ENCODE measurements around the gene MRTFB.
"Not testable (repeated sequence)": the region's sequence is repeated elsewhere in the genome, so short reads cannot be mapped to it uniquely, and the experiment has no call there.

MRTFB gene

DNA sequence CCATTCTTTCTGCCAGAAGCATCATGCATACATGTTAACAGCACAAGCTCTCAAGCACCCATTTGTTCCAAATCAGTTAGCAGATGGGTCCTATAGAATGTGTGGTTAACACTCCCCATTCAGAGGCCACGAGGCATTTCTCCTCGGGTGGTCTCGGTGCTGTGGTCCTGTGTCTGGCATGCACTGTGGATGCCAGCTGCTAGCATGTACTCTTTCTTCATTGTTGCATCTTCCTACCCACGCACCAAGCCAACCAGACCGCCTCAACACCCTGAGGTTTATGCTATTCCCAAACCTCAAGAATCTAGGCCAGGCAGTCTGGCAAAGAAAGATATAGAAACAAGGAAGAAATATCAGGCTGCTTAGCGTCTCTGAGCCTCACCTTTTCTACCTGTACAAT, 27.8 kb upstream of the MRTFB start:
- Histone ChIP-seq H3K4me3 (ENCODE audit: low read length in 2 of 2) (no peak overlapping the region), H3K27ac (ENCODE audit: low read length) (peak overlapping the region; percentile 41), H3K36me3 (ENCODE audit: control insufficient read depth in 2 of 2, insufficient read depth in 2 of 2, low read length in 2 of 2) (no peaks in the 10 kb centered on the region), H3K9ac (ENCODE audit: low read length in 2 of 2) (no peak overlapping the region), H3K4me1 (ENCODE audit: control insufficient read depth, insufficient read depth, low read length) (peaks cover 2% of the 10 kb centered on the region), H3K9me3 (ENCODE audit: control insufficient read depth in 2 of 2, low read length in 2 of 2) (peaks cover 0 to 3% of the 10 kb centered on the region in 2 donors), H3K27me3 (ENCODE audit: control insufficient read depth in 1 of 2, insufficient read depth in 2 of 2, low read length in 2 of 2) (no peaks in the 10 kb centered on the region)

DNA sequence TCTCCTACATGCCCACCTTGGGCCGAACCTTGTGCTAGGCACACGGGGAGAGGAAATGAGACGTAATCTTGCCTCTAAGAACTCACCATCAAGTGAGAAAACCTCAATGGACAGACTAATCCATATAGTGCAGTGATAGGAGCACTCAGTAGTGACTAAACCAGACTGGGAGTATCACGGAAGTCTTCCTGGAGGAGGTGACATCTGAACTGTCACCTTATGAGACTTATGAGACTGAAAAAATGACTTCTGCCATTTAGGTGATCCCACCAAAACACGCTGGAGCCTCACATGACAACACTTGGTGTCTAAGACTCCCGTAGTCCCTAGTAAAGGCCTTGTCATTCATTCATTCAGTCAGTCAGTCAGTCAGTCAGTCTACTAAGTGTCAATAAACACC, 27.3 kb upstream of the MRTFB start:
- peak overlapping the region; percentile 41 for H3K27ac ChIP-seq (ENCODE audit: low read length)

DNA sequence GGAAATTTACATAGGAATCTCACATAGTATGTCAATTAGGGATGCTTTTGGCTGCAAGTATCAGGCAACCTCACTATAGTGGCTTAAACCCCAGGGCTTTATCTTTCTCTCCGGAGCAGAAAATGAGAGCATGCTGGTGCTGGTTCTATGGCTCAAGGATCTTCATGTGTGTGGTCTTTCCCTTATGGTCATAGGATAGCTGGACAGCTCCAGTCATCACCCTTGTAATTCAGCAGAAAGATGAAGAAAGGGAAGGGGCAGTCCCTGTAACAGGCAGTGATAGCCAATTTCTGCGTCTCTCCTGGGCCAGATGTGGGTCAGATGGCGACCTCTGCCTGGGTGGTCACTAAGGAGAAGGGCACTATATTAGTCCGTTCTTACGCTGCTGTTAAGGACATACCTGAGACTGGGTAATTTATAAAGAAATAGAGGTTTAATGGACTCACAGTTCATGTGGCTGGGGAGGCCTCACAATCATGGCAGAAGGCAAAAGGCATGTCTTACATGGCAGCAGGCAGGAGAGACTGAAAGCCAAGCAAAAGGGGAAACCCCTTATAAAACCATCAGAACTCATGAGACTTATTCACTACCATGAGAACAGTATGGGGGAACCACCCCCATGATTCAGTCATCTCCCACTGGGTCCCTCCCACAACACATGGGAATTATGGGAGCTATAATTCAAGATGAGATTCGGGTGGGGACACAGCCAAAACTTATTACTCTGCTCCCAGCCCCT, 23.8 kb upstream of the MRTFB start:
- not testable (repeated sequence) for H3K9me3 ChIP-seq (ENCODE audit: control insufficient read depth in 2 of 2, low read length in 2 of 2); H3K27me3 ChIP-seq (ENCODE audit: control insufficient read depth in 1 of 2, insufficient read depth in 2 of 2, low read length in 2 of 2); H3K4me3 ChIP-seq (ENCODE audit: low read length in 2 of 2); H3K4me1 ChIP-seq (ENCODE audit: control insufficient read depth, insufficient read depth, low read length); H3K9ac ChIP-seq (ENCODE audit: low read length in 2 of 2); H3K27ac ChIP-seq (ENCODE audit: low read length); H3K36me3 ChIP-seq (ENCODE audit: control insufficient read depth in 2 of 2, insufficient read depth in 2 of 2, low read length in 2 of 2)

More for the DNA sequence above, 27.3 kb upstream of the MRTFB start:
- Histone ChIP-seq H3K27me3 (ENCODE audit: control insufficient read depth in 1 of 2, insufficient read depth in 2 of 2, low read length in 2 of 2) (no peaks in the 10 kb centered on the region), H3K9ac (ENCODE audit: low read length in 2 of 2) (no peak overlapping the region), H3K4me1 (ENCODE audit: control insufficient read depth, insufficient read depth, low read length) (peaks cover 2% of the 10 kb centered on the region), H3K4me3 (ENCODE audit: low read length in 2 of 2) (no peak overlapping the region), H3K36me3 (ENCODE audit: control insufficient read depth in 2 of 2, insufficient read depth in 2 of 2, low read length in 2 of 2) (no peaks in the 10 kb centered on the region), H3K9me3 (ENCODE audit: control insufficient read depth in 2 of 2, low read length in 2 of 2) (peaks cover 0 to 3% of the 10 kb centered on the region in 2 donors)

DNA sequence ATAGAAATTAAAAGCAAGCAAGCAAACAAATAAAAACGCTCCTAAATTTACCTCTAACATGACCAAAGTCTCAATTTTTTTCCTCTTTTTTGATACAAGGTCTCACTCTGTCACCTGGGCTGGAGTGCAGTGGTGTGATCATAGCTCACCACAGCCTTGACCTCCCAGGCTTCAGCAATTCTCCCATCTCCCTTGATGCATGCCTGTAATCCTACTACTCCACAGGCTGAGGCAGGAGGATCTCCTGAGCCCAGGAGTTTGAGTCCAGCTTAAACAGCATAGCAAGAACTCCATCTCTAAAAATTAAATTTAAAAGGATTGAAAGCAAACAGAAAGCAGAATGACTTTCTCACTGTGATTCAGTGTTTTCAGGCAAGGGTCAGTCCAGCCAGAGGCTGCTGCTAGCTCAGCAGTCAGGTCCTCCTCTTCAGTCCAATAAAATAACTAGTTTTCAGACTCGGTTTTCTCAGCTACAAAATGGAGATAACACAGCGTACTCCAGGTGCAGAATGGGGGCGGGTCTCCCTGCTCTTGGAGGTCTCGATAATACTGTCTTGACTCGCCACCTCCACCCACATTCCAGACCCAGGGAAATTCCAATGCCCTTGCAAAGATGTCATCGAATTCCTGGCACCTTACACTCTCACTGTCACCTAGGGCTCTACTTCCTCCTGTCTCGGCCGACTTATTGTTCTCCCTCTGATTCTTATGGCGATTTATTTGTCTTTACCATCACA, 20.7 kb upstream of the MRTFB start:
- H3K4me1 ChIP-seq (ENCODE audit: control insufficient read depth, insufficient read depth, low read length), result no peaks in the 10 kb centered on the region
- no peak overlapping the region for H3K4me3 ChIP-seq (ENCODE audit: low read length in 2 of 2)
- no peaks in the 10 kb centered on the region for H3K36me3 ChIP-seq (ENCODE audit: control insufficient read depth in 2 of 2, insufficient read depth in 2 of 2, low read length in 2 of 2)
- no peak overlapping the region for H3K27ac ChIP-seq (ENCODE audit: low read length)
- no peaks in the 10 kb centered on the region for H3K27me3 ChIP-seq (ENCODE audit: control insufficient read depth in 1 of 2, insufficient read depth in 2 of 2, low read length in 2 of 2)
- no peak overlapping the region for H3K9ac ChIP-seq (ENCODE audit: low read length in 2 of 2)
- no peaks in the 10 kb centered on the region for H3K9me3 ChIP-seq (ENCODE audit: control insufficient read depth in 2 of 2, low read length in 2 of 2)

DNA sequence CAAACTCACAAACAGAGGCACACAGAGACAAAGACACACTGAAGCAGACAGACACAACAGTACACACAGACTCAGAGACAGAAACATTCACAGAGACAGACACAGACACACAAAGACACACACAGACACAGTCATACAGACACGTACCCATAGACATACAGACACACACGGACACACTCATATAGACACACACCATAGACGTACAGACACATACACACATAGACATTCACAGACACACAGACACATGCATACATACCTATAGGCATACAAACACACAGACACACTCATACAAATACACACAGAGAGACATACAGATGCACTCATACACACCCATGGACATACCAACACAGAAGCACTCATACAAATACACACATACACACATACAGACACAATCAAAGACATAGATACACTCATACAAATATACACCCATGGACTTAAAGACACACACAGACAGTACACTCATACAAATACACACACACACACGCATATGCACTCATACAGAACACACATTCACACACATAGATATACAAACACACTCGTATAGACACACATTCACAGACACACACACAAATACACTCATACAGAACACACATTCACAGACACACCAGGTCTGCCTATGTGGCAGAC, 19.9 kb upstream of the MRTFB start:
- no peak overlapping the region for H3K4me3 ChIP-seq (ENCODE audit: low read length in 2 of 2)
- H3K9ac ChIP-seq (ENCODE audit: low read length in 2 of 2), result no peak overlapping the region
- H3K27me3 ChIP-seq (ENCODE audit: control insufficient read depth in 1 of 2, insufficient read depth in 2 of 2, low read length in 2 of 2), result no peaks in the 10 kb centered on the region
- H3K4me1 ChIP-seq (ENCODE audit: control insufficient read depth, insufficient read depth, low read length), result no peaks in the 10 kb centered on the region
- H3K27ac ChIP-seq (ENCODE audit: low read length), result no peak overlapping the region
- H3K36me3 ChIP-seq (ENCODE audit: control insufficient read depth in 2 of 2, insufficient read depth in 2 of 2, low read length in 2 of 2), result no peaks in the 10 kb centered on the region
- peaks cover 0 to under 1% of the 10 kb centered on the region in 2 donors for H3K9me3 ChIP-seq (ENCODE audit: control insufficient read depth in 2 of 2, low read length in 2 of 2)

DNA sequence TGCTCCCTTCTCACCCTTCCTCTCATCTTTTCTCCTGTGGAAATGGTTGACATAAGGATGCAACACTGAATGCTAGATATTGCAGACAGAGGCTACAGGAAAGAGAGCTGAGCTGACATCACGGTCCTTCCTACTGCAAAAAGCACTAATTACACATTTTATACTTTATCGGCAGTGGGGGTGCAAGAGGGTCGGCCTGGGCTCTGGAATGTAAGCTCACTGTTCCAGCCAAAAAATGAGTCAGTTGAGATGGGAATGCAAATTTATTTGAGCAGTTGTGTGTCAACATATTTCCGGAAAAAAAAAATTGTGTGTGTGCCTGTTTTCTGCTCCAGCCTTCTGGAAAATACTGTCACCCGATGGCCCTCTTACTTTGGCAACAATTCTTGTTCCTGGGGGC, 14.1 kb upstream of the MRTFB start:
- H3K36me3 ChIP-seq (ENCODE audit: control insufficient read depth in 2 of 2, insufficient read depth in 2 of 2, low read length in 2 of 2), result no peaks in the 10 kb centered on the region
- H3K9me3 ChIP-seq (ENCODE audit: control insufficient read depth in 2 of 2, low read length in 2 of 2), result peaks cover 0 to 4% of the 10 kb centered on the region in 2 donors
- H3K9ac ChIP-seq (ENCODE audit: low read length in 2 of 2), result no peak overlapping the region
- no peaks in the 10 kb centered on the region for H3K27me3 ChIP-seq (ENCODE audit: control insufficient read depth in 1 of 2, insufficient read depth in 2 of 2, low read length in 2 of 2)
- H3K4me1 ChIP-seq (ENCODE audit: control insufficient read depth, insufficient read depth, low read length), result no peaks in the 10 kb centered on the region
- no peak overlapping the region for H3K4me3 ChIP-seq (ENCODE audit: low read length in 2 of 2)
- H3K27ac ChIP-seq (ENCODE audit: low read length), result no peak overlapping the region

DNA sequence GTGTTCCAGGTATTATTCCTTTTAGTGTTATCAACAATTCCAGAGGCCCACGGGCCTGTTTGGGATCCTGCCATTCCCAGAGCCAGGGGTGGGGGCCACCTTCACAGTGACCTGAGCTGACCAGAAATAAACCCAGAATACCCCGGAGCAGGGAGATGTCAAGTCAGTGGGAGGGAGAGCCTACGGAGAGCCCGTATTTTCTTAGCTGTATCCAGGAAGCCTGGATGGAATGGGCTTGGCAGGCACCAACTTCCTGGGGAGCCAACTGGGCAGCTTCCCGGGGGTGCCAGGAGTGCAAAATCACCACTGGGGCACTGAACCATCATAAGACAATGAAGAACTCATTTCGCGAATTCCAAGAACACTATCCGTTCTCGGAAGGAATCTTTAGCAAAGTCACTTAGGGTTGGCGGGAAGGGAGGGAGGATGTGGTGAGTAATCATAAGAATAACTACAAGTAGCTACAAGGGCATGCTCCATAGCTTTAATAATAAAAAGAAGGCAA, 13.2 kb upstream of the MRTFB start:
- Histone ChIP-seq H3K27ac (ENCODE audit: low read length) (no peak overlapping the region), H3K4me3 (ENCODE audit: low read length in 2 of 2) (no peak overlapping the region), H3K4me1 (ENCODE audit: control insufficient read depth, insufficient read depth, low read length) (no peaks in the 10 kb centered on the region), H3K27me3 (ENCODE audit: control insufficient read depth in 1 of 2, insufficient read depth in 2 of 2, low read length in 2 of 2) (no peaks in the 10 kb centered on the region), H3K36me3 (ENCODE audit: control insufficient read depth in 2 of 2, insufficient read depth in 2 of 2, low read length in 2 of 2) (no peaks in the 10 kb centered on the region), H3K9ac (ENCODE audit: low read length in 2 of 2) (no peak overlapping the region), H3K9me3 (ENCODE audit: control insufficient read depth in 2 of 2, low read length in 2 of 2) (peaks cover 0 to 4% of the 10 kb centered on the region in 2 donors)

DNA sequence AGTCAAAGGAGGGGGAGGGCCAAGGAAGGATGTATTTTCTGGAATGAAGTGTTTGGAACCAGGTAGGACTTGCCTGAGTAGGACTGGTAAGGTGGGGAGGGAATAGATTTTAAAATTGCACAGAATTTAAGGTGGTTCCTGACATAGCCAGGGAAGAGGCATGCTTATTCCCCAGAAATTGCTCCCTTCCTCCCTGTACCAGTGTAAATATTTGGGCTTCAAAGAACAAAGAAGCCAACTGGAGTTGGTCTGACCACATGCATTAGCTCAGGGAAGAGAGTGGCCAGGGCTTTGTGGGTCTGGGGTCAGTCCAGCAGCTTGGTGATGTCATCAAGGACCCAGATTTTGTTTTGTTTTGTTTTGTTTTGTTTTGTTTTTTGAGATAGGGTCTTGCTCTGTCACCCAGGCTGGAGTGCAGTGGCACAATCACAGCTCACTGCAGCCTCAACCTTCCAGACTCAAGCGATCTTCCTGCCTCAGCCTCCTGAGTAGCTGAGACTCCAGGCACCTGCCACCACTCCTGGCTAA, 9.3 kb upstream of the MRTFB start:
- no peak overlapping the region for H3K9ac ChIP-seq (ENCODE audit: low read length in 2 of 2)
- H3K36me3 ChIP-seq (ENCODE audit: control insufficient read depth in 2 of 2, insufficient read depth in 2 of 2, low read length in 2 of 2), result no peaks in the 10 kb centered on the region
- H3K27me3 ChIP-seq (ENCODE audit: control insufficient read depth in 1 of 2, insufficient read depth in 2 of 2, low read length in 2 of 2), result no peaks in the 10 kb centered on the region
- no peaks in the 10 kb centered on the region for H3K4me1 ChIP-seq (ENCODE audit: control insufficient read depth, insufficient read depth, low read length)
- peaks cover 0 to 3% of the 10 kb centered on the region in 2 donors for H3K9me3 ChIP-seq (ENCODE audit: control insufficient read depth in 2 of 2, low read length in 2 of 2)
- H3K27ac ChIP-seq (ENCODE audit: low read length), result no peak overlapping the region
- no peak overlapping the region for H3K4me3 ChIP-seq (ENCODE audit: low read length in 2 of 2)

DNA sequence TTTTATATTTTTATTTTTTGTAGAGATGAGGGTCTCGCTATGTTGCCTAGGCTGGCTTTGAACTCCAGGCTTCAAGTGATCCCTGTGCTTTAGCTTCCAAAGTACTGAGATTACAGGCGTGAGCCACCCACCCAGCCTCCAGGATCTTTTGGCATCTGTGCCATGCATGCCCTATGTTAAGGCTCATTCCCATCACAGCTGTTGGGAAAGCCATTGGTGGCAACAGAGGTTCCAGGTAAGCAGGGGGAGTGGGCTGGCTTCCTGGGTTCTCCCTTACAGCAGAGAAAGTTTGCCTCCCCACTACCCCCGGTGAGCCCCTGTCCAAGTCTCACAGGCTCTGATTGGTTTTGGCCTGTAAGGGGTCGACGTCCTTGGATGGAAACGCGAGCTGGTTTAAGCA, 8.9 kb upstream of the MRTFB start:
- Histone ChIP-seq H3K27me3 (ENCODE audit: control insufficient read depth in 1 of 2, insufficient read depth in 2 of 2, low read length in 2 of 2) (no peaks in the 10 kb centered on the region), H3K4me3 (ENCODE audit: low read length in 2 of 2) (no peak overlapping the region), H3K36me3 (ENCODE audit: control insufficient read depth in 2 of 2, insufficient read depth in 2 of 2, low read length in 2 of 2) (no peaks in the 10 kb centered on the region), H3K9me3 (ENCODE audit: control insufficient read depth in 2 of 2, low read length in 2 of 2) (peaks cover 0 to 3% of the 10 kb centered on the region in 2 donors), H3K4me1 (ENCODE audit: control insufficient read depth, insufficient read depth, low read length) (no peaks in the 10 kb centered on the region), H3K9ac (ENCODE audit: low read length in 2 of 2) (no peak overlapping the region), H3K27ac (ENCODE audit: low read length) (no peak overlapping the region)

DNA sequence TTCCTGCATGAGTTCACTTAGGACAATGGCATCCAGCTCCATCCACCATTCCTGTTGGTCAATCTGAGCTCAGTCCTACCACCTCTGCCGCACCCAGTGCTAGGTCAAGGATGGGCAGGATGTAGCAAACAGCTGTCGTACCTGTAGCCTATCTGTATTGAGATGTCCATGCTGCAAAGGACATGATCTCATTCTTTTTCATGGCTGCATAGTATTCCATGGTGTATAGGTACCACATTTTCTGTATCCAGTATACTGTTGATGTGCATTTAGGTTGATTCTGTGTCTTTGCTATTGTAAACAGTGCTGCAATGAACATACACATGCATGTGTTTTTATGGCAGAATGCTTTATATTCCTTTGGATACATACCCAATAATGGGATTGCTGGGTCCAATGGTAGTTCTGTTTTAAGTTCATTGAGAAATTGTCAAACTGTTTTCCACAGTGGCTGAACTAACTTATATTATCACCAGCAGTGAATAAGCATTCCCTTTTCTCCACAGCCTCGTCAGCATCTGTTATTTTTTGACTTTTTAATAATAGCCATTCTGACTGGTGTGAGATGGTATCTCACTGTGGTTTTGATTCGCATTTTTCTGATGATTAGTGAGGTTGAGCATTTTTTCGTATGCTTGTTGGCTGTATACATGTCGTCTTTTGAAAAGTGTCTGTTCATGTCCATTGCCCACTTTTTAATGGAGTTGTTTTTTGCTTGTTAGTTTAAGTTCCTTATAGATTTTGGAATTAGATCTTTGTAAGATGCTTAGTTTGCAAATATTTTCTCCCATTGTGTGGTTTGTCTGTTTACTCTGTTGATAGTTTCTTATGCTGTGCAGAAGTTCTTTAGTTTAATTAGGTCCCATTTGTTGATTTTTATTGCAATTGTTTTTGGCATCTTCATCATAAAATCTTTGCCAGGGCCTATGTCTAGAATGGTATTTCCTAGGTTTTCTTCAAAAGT, 7.2 kb upstream of the MRTFB start:
- no peak overlapping the region for H3K27ac ChIP-seq (ENCODE audit: low read length)
- H3K9ac ChIP-seq (ENCODE audit: low read length in 2 of 2), result no peak overlapping the region
- no peaks in the 10 kb centered on the region for H3K36me3 ChIP-seq (ENCODE audit: control insufficient read depth in 2 of 2, insufficient read depth in 2 of 2, low read length in 2 of 2)
- no peaks in the 10 kb centered on the region for H3K4me1 ChIP-seq (ENCODE audit: control insufficient read depth, insufficient read depth, low read length)
- H3K27me3 ChIP-seq (ENCODE audit: control insufficient read depth in 1 of 2, insufficient read depth in 2 of 2, low read length in 2 of 2), result no peaks in the 10 kb centered on the region
- H3K4me3 ChIP-seq (ENCODE audit: low read length in 2 of 2), result no peak overlapping the region
- peaks cover 0 to 3% of the 10 kb centered on the region in 2 donors for H3K9me3 ChIP-seq (ENCODE audit: control insufficient read depth in 2 of 2, low read length in 2 of 2)
